Measurements from ENCODE around the gene PDGFC. TPM values are rescaled to one million over a fixed set of nuclear protein-coding genes. Genes with fewer than 3 reads are reported as not detected.

Gene PDGFC
- total and polyA plus RNA-seq, 12 donors, result 2.1 to 18.2 (median 14.8) TPM

GRCh38 chr4:156723951-156724668 lies 247.5 kb downstream of the PDGFC start:
- intact Hi-C loops (cut with DNase I), result no loop called here
- ATAC-seq (peak in 1 of 8 donors; percentile 22), DNase-seq (no peak)
- Histone ChIP-seq H3K4me3 (no peak overlapping the region), H3K4me1 (no peaks in the 10 kb centered on the region), H3K27me3 (no peaks in the 10 kb centered on the region), H3K9me3 (no peaks in the 10 kb centered on the region), H3K36me3 (no peaks in the 10 kb centered on the region), H3K27ac (no peak overlapping the region)
- 86 to 88% methylated on average over 11 of the region's 11 CpGs for WGBS, 2 donors
- TF ChIP-seq CTCF (IDR thresholded peaks at IDR 0.05), result no peak

DNA sequence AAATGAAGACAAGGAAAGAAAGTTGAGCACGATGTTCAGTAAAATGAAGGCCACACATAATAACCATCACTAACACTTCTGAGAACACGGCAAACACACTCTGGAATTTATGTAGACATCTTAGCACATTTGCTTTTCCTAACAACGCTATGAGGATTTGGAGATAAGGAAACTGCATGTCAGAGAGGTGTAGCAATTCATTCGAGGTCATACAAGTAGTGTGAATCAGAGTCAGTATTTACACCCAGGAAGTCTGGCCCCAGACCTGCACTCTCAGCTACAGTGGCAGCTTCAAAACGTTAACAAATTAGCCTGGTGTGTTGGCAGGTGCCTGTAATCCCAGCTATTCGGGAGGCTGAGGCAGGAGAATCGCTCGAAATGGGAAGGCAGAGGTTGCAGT lies 253.4 kb downstream of the PDGFC start:
- H3K9me3 ChIP-seq, result no peaks in the 10 kb centered on the region
- TF ChIP-seq CTCF (IDR thresholded peaks at IDR 0.05), result no peak
- DNase-seq (no peak), ATAC-seq (no peak)
- no peaks in the 10 kb centered on the region for H3K4me1 ChIP-seq
- intact Hi-C loops (cut with DNase I), result no loop called here
- H3K36me3 ChIP-seq, result no peaks in the 10 kb centered on the region
- 69 to 74% methylated on average over 8 of the region's 8 CpGs for WGBS, 2 donors
- H3K27ac ChIP-seq, result no peak overlapping the region
- H3K4me3 ChIP-seq, result no peak overlapping the region
- no peaks in the 10 kb centered on the region for H3K27me3 ChIP-seq

DNA sequence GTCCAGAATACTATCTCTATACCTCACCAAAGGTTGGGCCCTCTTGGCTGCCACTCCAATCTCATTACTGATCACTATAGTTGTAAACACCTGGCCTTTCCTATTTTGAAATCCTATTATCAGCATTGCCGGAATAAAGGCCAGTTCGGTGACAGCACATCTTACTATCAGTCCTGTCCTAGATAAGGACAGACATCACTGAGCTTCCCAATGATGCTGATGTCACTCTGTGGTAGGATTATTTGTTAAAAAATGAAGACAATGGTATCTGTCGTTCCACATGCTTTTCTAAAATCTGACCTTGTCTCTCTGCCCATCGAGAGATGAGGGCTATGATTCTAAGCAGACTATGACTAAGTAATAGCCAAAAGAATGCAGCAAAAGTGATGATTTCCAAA lies 260.4 kb downstream of the PDGFC start:
- no peak overlapping the region for H3K27ac ChIP-seq
- TF ChIP-seq CTCF (IDR thresholded peaks at IDR 0.05), result no peak
- intact Hi-C loops (cut with DNase I), result no loop called here
- ATAC-seq, result no peak
- H3K9me3 ChIP-seq, result no peaks in the 10 kb centered on the region
- WGBS, 2 donors, result 76% methylated on average over 4 of the region's 4 CpGs
- no peaks in the 10 kb centered on the region for H3K27me3 ChIP-seq
- H3K4me3 ChIP-seq, result no peak overlapping the region
- H3K36me3 ChIP-seq, result no peaks in the 10 kb centered on the region
- DNase-seq, result no peak
- no peaks in the 10 kb centered on the region for H3K4me1 ChIP-seq

Other genes with a start within 250 kb of the PDGFC start
- 10 to 100 TPM in 7 of 10 donors, 1 to 10 TPM in 3; 7.2 to 23.3 (median 14.2) TPM for gene GLRB, start 104.4 kb upstream of the PDGFC start, total RNA-seq
- gene GLRB, start 104.4 kb upstream of the PDGFC start, polyA plus RNA-seq, result 1 to 10 TPM; 3.3 to 4.6 TPM
- gene GRIA2, start 248.9 kb upstream of the PDGFC start, total RNA-seq, result under 1 TPM in 2 of 10 donors, not detected in 8; 0.20 to 0.51 TPM
- gene GRIA2, start 248.9 kb upstream of the PDGFC start, polyA plus RNA-seq, result not detected